ENCODE data around the gene ITIH4.

The ITIH4 gene

GRCh38 chr3:52787246-52787645 lies 43.2 kb downstream of the ITIH4 start:
- Histone ChIP-seq H3K4me2 (ENCODE audit: insufficient read depth, low read length) (no peak overlapping the region), H3K79me2 (ENCODE audit: insufficient read depth, low read length) (no peaks in the 10 kb centered on the region), H4K20me1 (ENCODE audit: insufficient read depth, low read length) (no peaks in the 10 kb centered on the region), H3K36me3 (ENCODE audit: insufficient read depth, low read length) (no peaks in the 10 kb centered on the region), H3K4me3 (ENCODE audit: low read depth in 1 of 2, low read length in 2 of 2) (no peak overlapping the region), H2AFZ (ENCODE audit: low read depth, low read length) (no peak overlapping the region), H3K9ac (ENCODE audit: low read depth, low read length) (no peak overlapping the region), H3K27ac (ENCODE audit: low read length) (no peak overlapping the region), H3K9me3 (ENCODE audit: insufficient read depth, low read length, severe bottlenecking) (no peaks in the 10 kb centered on the region), H3K27me3 (ENCODE audit: insufficient read depth, low read length, poor library complexity) (no peaks in the 10 kb centered on the region), H3K4me1 (ENCODE audit: insufficient read depth, low read length) (no peaks in the 10 kb centered on the region)
- no peak for TF ChIP-seq CTCF (IDR thresholded peaks at IDR 0.05; ENCODE audit: borderline replicate concordance, extremely low read depth, low read length, poor library complexity, severe bottlenecking)
- no peak for TF ChIP-seq EZH2 (IDR thresholded peaks at IDR 0.05; ENCODE audit: borderline replicate concordance, low read depth, low read length, severe bottlenecking)
- ATAC-seq (ENCODE audit: insufficient read depth, low read depth), result no peak
- DNase-seq, result no peak

- no peak overlapping the region for H3K9ac ChIP-seq (ENCODE audit: low read depth, low read length)
- DNase-seq, result no peak
- no peaks in the 10 kb centered on the region for H3K4me1 ChIP-seq (ENCODE audit: insufficient read depth, low read length)
- ATAC-seq (ENCODE audit: insufficient read depth, low read depth), result no peak
- H3K4me2 ChIP-seq (ENCODE audit: insufficient read depth, low read length), result no peak overlapping the region
- no peak overlapping the region for H3K27ac ChIP-seq (ENCODE audit: low read length)
- H3K27me3 ChIP-seq (ENCODE audit: insufficient read depth, low read length, poor library complexity), result no peaks in the 10 kb centered on the region
- no peaks in the 10 kb centered on the region for H3K36me3 ChIP-seq (ENCODE audit: insufficient read depth, low read length)
- H4K20me1 ChIP-seq (ENCODE audit: insufficient read depth, low read length), result no peaks in the 10 kb centered on the region
- H2AFZ ChIP-seq (ENCODE audit: low read depth, low read length), result no peak overlapping the region
- H3K79me2 ChIP-seq (ENCODE audit: insufficient read depth, low read length), result no peaks in the 10 kb centered on the region
- TF ChIP-seq CTCF (IDR thresholded peaks at IDR 0.05; ENCODE audit: borderline replicate concordance, extremely low read depth, low read length, poor library complexity, severe bottlenecking) (no peak), EZH2 (IDR thresholded peaks at IDR 0.05; ENCODE audit: borderline replicate concordance, low read depth, low read length, severe bottlenecking) (no peak)
- H3K9me3 ChIP-seq (ENCODE audit: insufficient read depth, low read length, severe bottlenecking), result no peaks in the 10 kb centered on the region
- H3K4me3 ChIP-seq (ENCODE audit: low read depth in 1 of 2, low read length in 2 of 2), result no peak overlapping the region
Measured at GRCh38 chr3:52786330-52787215, 43.9 kb downstream of the ITIH4 start.

GRCh38 chr3:52784931-52785590 lies 45.4 kb downstream of the ITIH4 start:
- Histone ChIP-seq H3K4me2 (ENCODE audit: insufficient read depth, low read length) (no peak overlapping the region), H3K27me3 (ENCODE audit: insufficient read depth, low read length, poor library complexity) (peaks cover 6% of the 10 kb centered on the region), H3K27ac (ENCODE audit: low read length) (no peak overlapping the region), H3K36me3 (ENCODE audit: insufficient read depth, low read length) (no peaks in the 10 kb centered on the region), H4K20me1 (ENCODE audit: insufficient read depth, low read length) (no peaks in the 10 kb centered on the region), H2AFZ (ENCODE audit: low read depth, low read length) (no peak overlapping the region), H3K4me3 (ENCODE audit: low read depth in 1 of 2, low read length in 2 of 2) (no peak overlapping the region), H3K79me2 (ENCODE audit: insufficient read depth, low read length) (no peaks in the 10 kb centered on the region), H3K9ac (ENCODE audit: low read depth, low read length) (no peak overlapping the region), H3K4me1 (ENCODE audit: insufficient read depth, low read length) (no peaks in the 10 kb centered on the region), H3K9me3 (ENCODE audit: insufficient read depth, low read length, severe bottlenecking) (no peaks in the 10 kb centered on the region)
- TF ChIP-seq CTCF (IDR thresholded peaks at IDR 0.05; ENCODE audit: borderline replicate concordance, extremely low read depth, low read length, poor library complexity, severe bottlenecking) (no peak), EZH2 (IDR thresholded peaks at IDR 0.05; ENCODE audit: borderline replicate concordance, low read depth, low read length, severe bottlenecking) (no peak)
- DNase-seq (no peak), ATAC-seq (ENCODE audit: insufficient read depth, low read depth) (no peak)

Data from DND-41 (cell line).